HEK293T (cell line): ENCODE measurements around the gene PSMA7.

Experiments used
- CTCF ChIA-PET: fragments of 350-600 bp; formaldehyde crosslinking; extraction: SDS; loops from one replicate; lab custom pipeline; 2021; ENCODE audit warnings: antibody characterized with exemption, inconsistent platforms; lab: Yijun Ruan, JAX
- POLR2A ChIA-PET: fragments of 350-600 bp; formaldehyde crosslinking; extraction: SDS; loops from one replicate; lab custom pipeline; 2020; ENCODE audit warnings: antibody characterized with exemption, inconsistent platforms; lab: Yijun Ruan, JAX
- DNase-seq: peaks from one replicate; pipeline ENCODE4 v3.0.0; 2012; ENCODE audit warnings: mixed read lengths; ENCODE audit errors: extremely low spot score
- ARNT ChIP-seq: fragments of 450-650 bp; IDR thresholded peaks from 2 replicates; pipeline ENCODE4 v1.6.1; 2017; ENCODE audit warnings: mild to moderate bottlenecking
- BHLHE40 ChIP-seq: fragments of 450-650 bp; IDR thresholded peaks from 2 replicates; pipeline ENCODE4 v1.6.1; 2016; ENCODE audit warnings: mild to moderate bottlenecking, moderate library complexity, borderline replicate concordance
- CTBP1 ChIP-seq: fragments of 450-650 bp; IDR thresholded peaks from 2 replicates; pipeline ENCODE4 v1.6.1; 2016; ENCODE audit warnings: borderline replicate concordance
- ELF4 ChIP-seq: fragments of 450-650 bp; IDR thresholded peaks from 2 replicates; pipeline ENCODE4 v1.6.1; 2017; ENCODE audit warnings: antibody characterized with exemption
- FOXA1 ChIP-seq: fragments of 450-650 bp; IDR thresholded peaks from 2 replicates; pipeline ENCODE4 v1.6.1; 2016; ENCODE audit warnings: mild to moderate bottlenecking
- FOXK2 ChIP-seq: fragments of 450-650 bp; IDR thresholded peaks from 2 replicates; pipeline ENCODE4 v1.6.1; 2016; ENCODE audit warnings: mild to moderate bottlenecking
- FOXM1 ChIP-seq: fragments of 450-650 bp; IDR thresholded peaks from 2 replicates; pipeline ENCODE4 v1.6.1; 2017; ENCODE audit warnings: mild to moderate bottlenecking, borderline replicate concordance
- HDGF ChIP-seq: fragments of 450-650 bp; IDR thresholded peaks from 2 replicates; pipeline ENCODE4 v1.6.1; 2017; ENCODE audit warnings: antibody characterized with exemption, borderline replicate concordance
- L3MBTL2 ChIP-seq: fragments of 450-650 bp; conservative IDR thresholded peaks from 2 replicates; pipeline ENCODE4 v1.6.1; 2016; ENCODE audit warnings: mild to moderate bottlenecking
- LEF1 ChIP-seq: fragments of 450-650 bp; IDR thresholded peaks from 2 replicates; pipeline ENCODE4 v1.6.1; 2017; ENCODE audit warnings: mild to moderate bottlenecking, borderline replicate concordance
- NFRKB ChIP-seq: fragments of 450-650 bp; IDR thresholded peaks from 2 replicates; pipeline ENCODE4 v1.6.1; 2016; ENCODE audit warnings: mild to moderate bottlenecking, moderate library complexity
- SP1 ChIP-seq: fragments of 450-650 bp; IDR thresholded peaks from 2 replicates; pipeline ENCODE4 v1.6.1; 2017
- SUZ12 ChIP-seq: fragments of 450-650 bp; IDR thresholded peaks from 2 replicates; pipeline ENCODE4 v1.6.1; 2016; ENCODE audit warnings: mild to moderate bottlenecking
- TARDBP ChIP-seq: fragments of 450-650 bp; IDR thresholded peaks from 2 replicates; pipeline ENCODE4 v1.6.1; 2016
- ZNF384 ChIP-seq: fragments of 450-650 bp; IDR thresholded peaks from 2 replicates; pipeline ENCODE4 v1.6.1; 2016
- TF ChIP-seq, protein P1 (sequence below): fragments of 450-650 bp; IDR thresholded peaks from 2 replicates; pipeline ENCODE4 v1.6.1; 2016

PSMA7 gene

DNA sequence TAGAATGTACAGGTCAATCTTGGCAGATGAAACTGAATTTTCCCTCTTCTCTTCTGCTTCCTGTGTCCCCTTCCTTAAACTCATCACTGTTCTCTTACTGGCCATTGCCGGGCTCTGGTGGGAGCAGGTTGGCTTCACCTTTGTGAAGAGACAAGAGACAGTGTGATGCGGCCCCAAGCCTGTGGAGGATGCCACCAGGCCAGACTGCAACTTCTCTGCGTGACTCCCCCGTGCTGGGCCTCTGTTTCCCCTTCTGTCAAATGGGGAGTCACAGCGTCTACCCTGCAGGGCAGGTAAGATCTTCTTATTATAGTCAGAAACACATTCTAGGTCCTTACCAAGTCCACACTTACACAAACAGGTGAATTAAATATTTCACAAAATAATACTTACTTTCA, 22.8 kb downstream of the PSMA7 start:
- DNase-seq: no peak
- ChIA-PET POLR2A (interaction anchor here (2.1 to 2.5 kb wide), 4 partner anchors 16 to 91 kb away, joined by 5 to 37 read pairs (median 8); partner anchors contain the start of gene TAF4), CTCF (interaction anchor here (0.6 kb wide), 1 partner anchor 109 kb away, joined by 3 read pairs; no protein-coding TSS in a partner anchor)
- TF ChIP-seq FOXK2 (no peak), TARDBP (no peak), NFRKB (no peak), LEF1 (no peak), ARNT (no peak), FOXM1 (no peak), ZNF384 (no peak), ELF4 (no peak), SP1 (no peak), SUZ12 (no peak), L3MBTL2 (no peak), CTBP1 (no peak), FOXA1 (no peak)

DNA sequence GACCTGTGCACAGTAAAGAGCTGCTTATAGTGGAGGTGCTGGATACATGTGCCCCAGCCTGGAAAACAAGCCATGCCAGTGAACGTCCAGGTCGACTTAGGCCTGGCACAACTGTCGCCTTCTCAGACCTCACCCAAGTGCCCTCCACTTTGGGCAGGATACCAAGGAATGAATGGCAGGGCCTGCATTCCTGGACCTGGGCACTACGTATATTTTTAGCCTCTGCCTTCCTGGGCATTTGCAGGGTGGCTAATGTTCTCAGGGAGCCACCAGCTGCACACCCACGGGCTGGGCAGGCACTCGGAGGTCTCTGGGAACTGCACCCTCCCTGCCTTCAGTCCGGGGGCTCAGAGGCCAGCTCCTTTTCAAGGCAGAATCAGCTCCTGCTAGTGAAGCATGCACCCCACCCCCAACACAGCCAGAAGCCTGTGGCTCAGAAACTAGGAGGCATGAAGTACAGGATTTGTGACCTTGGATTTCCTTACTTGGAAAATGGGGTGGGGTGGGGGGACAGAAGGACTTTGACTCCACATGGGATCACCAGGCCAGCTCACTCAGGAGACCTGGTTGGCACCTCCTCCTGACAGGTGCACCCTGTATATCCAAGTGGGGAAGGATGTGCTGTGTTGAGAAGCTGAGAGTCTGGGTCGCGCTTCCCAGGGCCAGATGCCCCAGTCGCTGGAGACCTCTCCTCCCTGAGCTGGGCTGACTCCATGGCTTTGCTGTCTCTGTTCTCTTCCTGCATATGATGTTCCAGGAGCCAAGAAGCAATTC, 23.4 kb downstream of the PSMA7 start:
- TF ChIP-seq FOXK2: no peak
- no peak for TF ChIP-seq LEF1
- no peak for TF ChIP-seq SUZ12
- TF ChIP-seq, protein P1, sequence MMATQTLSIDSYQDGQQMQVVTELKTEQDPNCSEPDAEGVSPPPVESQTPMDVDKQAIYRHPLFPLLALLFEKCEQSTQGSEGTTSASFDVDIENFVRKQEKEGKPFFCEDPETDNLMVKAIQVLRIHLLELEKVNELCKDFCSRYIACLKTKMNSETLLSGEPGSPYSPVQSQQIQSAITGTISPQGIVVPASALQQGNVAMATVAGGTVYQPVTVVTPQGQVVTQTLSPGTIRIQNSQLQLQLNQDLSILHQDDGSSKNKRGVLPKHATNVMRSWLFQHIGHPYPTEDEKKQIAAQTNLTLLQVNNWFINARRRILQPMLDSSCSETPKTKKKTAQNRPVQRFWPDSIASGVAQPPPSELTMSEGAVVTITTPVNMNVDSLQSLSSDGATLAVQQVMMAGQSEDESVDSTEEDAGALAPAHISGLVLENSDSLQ: no peak
- TF ChIP-seq ZNF384: no peak
- TF ChIP-seq ELF4: no peak
- no peak for TF ChIP-seq SP1
- CTCF ChIA-PET: interaction anchor here (0.8 to 1.4 kb wide), 2 partner anchors 50 to 51 kb away, joined by 3 read pairs; no protein-coding TSS in a partner anchor
- no peak for DNase-seq
- POLR2A ChIA-PET: interaction anchor here (1.3 to 2.5 kb wide), 2 partner anchors 53 kb away, joined by 5 to 37 read pairs; partner anchors contain the start of gene TAF4

DNA sequence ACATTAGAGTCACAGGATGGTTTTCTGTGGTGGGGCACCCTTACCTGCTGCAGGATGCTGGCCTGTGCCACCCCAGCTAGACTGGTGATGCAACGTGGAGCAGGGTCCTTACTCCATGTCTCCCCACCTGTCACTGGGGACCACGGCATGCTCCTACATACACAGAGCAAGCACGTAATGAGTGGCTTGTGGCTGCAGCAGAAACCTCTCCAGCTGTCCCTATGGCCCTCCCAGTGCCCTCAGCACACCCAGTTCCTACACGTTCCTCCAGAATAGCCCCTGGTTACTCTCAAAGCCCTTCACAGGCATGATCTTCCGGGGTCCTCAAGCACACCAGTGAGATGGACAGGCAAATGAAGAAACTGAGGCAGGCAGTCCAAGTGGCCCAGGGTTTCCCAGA, 24.1 kb downstream of the PSMA7 start:
- no peak for TF ChIP-seq ELF4
- no peak for TF ChIP-seq L3MBTL2
- no peak for TF ChIP-seq NFRKB
- no peak for TF ChIP-seq FOXM1
- TF ChIP-seq SUZ12: no peak
- no peak for TF ChIP-seq FOXA1
- no peak for TF ChIP-seq TARDBP
- TF ChIP-seq, protein P1: no peak
- TF ChIP-seq BHLHE40: no peak
- POLR2A ChIA-PET: interaction anchor here (1.3 kb wide), 1 partner anchor 53 kb away, joined by 5 read pairs; no protein-coding TSS in a partner anchor
- CTCF ChIA-PET: interaction anchor here (1.4 kb wide), 1 partner anchor 50 kb away, joined by 3 read pairs; no protein-coding TSS in a partner anchor
- no peak for DNase-seq

DNA sequence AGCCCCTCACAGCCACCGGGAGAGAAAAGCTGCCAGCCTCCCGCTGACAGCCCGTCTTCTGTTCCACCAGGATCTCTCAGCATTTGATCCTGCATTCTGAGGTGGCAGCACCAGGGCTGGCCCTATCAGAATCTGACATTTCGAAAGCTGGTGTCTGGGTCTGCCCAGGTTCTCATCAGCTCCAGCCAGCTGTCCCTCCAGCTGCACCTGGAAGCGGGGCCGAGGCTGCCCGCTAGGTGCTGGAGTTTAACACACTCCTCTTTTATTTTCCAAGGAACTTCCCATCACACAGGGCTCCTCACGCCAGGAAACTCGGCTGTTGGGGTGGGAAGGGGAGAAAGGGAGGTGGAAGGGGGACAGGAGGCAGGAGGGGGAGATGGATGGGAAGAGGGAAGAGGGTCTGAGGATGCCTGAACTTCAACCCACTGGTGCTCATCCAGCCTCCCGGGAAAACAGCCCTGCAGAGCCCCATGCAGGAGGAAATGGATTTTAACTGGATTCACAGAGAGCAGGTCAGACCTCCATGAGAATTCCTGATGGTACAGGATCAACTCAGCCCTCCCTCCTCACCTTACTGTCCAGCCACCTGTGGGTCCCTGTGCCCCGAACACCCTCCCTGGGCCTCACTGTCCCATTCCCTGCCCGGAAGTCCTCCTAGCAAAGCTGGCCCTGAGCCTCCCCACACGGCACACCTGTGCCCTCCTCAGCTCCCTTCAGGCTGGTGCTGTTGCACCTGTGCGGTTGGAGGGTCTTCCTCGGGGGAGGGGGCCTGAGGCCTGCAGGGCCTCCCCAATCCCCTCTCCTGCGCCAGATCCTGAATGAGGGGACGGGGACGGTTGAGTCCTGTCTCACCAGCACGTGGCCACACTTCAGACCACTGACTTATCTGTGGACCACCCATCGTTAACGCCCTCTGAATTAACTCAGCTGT, 24.8 kb downstream of the PSMA7 start:
- DNase-seq: no peak
- ChIA-PET CTCF (interaction anchor here (1.4 kb wide), 1 partner anchor 50 kb away, joined by 3 read pairs; no protein-coding TSS in a partner anchor), POLR2A (interaction anchor here (1.3 kb wide), 1 partner anchor 52 kb away, joined by 5 read pairs; no protein-coding TSS in a partner anchor)
- no peak for TF ChIP-seq FOXK2
- TF ChIP-seq FOXA1: no peak
- no peak for TF ChIP-seq SP1
- TF ChIP-seq NFRKB: no peak
- TF ChIP-seq FOXM1: no peak
- TF ChIP-seq LEF1: no peak
- TF ChIP-seq TARDBP: no peak
- no peak for TF ChIP-seq HDGF

DNA sequence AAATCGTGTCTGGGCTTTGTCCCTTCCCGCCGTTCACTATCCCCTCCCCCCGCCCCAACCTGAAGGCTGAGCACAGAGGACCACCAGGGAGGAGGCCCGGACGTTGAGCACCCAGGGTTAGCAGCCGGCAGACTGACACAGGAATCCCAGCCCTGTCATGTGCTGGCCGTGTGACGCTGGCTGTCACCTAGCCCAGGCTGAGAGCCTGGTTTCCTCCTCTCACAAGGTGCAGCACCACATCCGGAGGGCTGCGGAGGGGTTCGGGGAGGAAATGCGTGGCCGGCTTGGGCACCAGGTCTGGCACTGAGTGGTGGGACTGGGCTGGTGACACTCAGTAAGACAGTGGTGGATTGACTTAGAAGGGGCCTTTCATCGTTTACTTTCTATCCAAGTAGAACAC, 25.5 kb downstream of the PSMA7 start:
- DNase-seq: no peak
- ChIA-PET POLR2A (no interaction called here), CTCF (no interaction called here)
- TF ChIP-seq FOXA1 (no peak), TARDBP (no peak), LEF1 (no peak), CTBP1 (no peak), SUZ12 (no peak)

DNA sequence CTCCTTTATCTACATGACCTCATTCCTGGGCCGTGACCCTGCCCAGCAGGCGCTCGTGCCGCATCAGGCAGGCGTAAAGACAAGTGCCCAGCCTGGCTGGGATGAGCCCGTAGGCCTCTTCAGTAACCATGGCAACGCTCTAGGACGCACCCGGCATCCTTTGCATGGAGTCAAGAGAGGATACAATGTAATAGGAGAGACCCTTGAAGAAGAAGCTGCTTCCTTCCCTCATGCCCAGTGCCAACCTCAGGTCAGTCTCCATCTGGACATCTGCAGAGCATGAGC, 25.9 kb downstream of the PSMA7 start:
- ChIA-PET POLR2A (no interaction called here), CTCF (no interaction called here)
- TF ChIP-seq TARDBP (no peak), ELF4 (no peak)
- TF ChIP-seq, protein P1: no peak
- DNase-seq: no peak
